ENCODE data around the gene OTULIN.

The OTULIN gene

DNA sequence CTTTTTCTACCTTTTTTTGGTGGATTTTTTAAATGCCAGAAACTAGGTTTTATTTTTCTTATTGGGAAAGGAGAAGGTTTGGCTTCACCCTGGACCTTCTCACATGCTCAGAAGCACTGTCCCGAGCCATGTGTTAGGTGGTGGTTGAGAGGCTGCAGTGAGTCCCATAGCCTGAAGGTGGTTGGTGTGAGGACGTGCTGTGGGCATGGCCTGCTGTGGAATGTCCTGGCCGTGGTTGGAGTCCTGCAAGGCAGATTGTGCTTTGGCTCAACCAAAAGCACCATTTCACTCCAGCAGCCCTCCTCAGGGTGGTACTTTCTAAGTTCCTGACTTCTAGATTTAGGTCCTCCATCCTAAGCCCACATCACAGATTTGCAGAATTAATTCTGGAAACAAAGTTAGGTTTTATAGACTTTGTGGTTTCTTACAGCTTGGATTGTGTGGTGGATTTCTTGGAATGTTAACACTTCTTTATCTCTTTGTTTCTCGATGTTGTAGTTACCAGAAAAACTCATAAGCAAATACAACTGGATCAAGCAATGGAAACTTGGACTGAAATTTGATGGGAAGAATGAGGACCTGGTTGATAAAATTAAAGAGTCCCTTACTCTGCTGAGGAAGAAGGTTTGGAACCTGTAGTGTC lies 22.6 kb downstream of the OTULIN start:
- Mint-ChIP-seq H3K27me3 (no peaks in the 10 kb centered on the region), H3K27ac (peak overlapping the region in 1 of 2 donors; percentile 54), H3K4me1 (ENCODE audit: low read depth in 2 of 2) (peaks cover 6 to 19% of the 10 kb centered on the region in 2 donors), H3K36me3 (ENCODE audit: insufficient read depth) (peaks cover 71% of the 10 kb centered on the region), H3K9me3 (no peaks in the 10 kb centered on the region), H3K4me3 (no peak overlapping the region)
- no peak for ATAC-seq (replicated peaks)
- DNase-seq = no peak

DNA sequence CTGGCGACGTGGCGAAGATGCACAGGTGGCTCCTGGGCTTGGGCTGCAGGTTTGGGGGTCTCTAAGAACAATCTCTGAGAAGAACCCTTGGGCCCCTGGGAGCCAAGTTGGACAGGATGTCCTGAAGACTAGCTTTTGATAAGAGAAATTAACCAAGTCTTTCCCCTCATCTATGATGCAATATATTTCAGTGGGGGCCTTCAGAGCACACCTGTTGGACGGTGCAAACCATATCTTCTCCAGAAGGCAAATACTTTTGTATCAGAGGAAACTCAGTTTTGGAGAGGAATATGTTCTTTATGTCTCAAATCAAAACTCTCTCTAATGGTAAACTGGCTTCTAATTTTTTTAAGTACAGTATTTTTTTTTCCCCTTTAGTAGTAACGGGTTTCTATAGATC lies 28.6 kb downstream of the OTULIN start:
- no peak for ATAC-seq (replicated peaks)
- Mint-ChIP-seq H3K9me3 (no peaks in the 10 kb centered on the region), H3K4me3 (no peak overlapping the region), H3K36me3 (ENCODE audit: insufficient read depth) (peaks cover 77% of the 10 kb centered on the region), H3K27me3 (no peaks in the 10 kb centered on the region), H3K27ac (peak overlapping the region in 1 of 2 donors; percentile 65), H3K4me1 (ENCODE audit: low read depth in 2 of 2) (peaks cover 6 to 12% of the 10 kb centered on the region in 2 donors)
- no peak for DNase-seq

DNA sequence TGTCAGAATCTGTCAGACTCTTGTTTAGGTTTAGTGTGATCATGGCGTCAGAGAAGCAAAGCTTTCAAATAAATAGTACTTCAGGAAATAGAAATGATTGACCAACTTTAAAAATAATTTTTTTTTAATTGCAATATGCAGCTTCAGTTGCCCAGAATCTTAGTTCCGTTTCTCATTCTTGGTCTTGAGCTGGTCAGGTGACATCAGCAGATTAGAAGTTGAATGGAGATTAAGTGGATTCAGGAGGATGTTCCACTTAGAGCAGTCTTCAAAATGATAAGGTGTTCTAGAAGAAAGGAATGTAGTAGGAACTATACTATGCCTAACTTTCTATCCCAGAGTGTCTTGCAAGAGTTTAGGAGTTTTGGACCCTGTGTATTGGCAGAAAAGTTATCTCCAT lies 30.6 kb downstream of the OTULIN start:
- Mint-ChIP-seq H3K9me3 (no peaks in the 10 kb centered on the region), H3K27ac (peak overlapping the region in 1 of 2 donors; percentile 65), H3K4me1 (ENCODE audit: low read depth in 2 of 2) (peaks cover 11 to 16% of the 10 kb centered on the region in 2 donors), H3K27me3 (no peaks in the 10 kb centered on the region), H3K36me3 (ENCODE audit: insufficient read depth) (peaks cover 72% of the 10 kb centered on the region), H3K4me3 (no peak overlapping the region)
- DNase-seq (no peak), ATAC-seq (replicated peaks) (no peak)

DNA sequence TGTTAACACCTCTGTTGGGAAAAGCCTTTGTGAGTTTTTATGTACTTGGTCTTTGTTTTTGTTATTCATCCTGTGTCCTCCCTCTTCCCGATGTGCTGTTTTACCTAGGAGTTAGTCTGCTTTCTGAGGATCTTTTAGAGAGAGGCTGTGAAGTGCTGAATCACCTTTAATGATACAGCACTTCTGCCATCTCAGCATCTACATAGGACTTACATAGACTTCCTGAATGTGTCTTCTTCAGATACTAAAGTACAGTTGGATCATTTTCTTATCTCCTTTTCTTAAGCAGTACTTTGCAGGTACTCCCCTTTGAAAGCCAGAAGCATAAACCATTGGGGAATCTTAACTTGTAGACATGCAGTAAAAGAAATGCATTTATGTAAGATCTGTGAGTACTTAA lies 31.5 kb downstream of the OTULIN start:
- peaks cover 67% of the 10 kb centered on the region for H3K36me3 Mint-ChIP-seq (ENCODE audit: insufficient read depth)
- H3K27me3 Mint-ChIP-seq = no peaks in the 10 kb centered on the region
- DNase-seq (no peak), ATAC-seq (replicated peaks) (no peak)
- peak overlapping the region; percentile 65 to 67 for H3K27ac Mint-ChIP-seq
- H3K9me3 Mint-ChIP-seq = no peaks in the 10 kb centered on the region
- peaks cover 15 to 20% of the 10 kb centered on the region in 2 donors for H3K4me1 Mint-ChIP-seq (ENCODE audit: low read depth in 2 of 2)
- H3K4me3 Mint-ChIP-seq = no peak overlapping the region

DNA sequence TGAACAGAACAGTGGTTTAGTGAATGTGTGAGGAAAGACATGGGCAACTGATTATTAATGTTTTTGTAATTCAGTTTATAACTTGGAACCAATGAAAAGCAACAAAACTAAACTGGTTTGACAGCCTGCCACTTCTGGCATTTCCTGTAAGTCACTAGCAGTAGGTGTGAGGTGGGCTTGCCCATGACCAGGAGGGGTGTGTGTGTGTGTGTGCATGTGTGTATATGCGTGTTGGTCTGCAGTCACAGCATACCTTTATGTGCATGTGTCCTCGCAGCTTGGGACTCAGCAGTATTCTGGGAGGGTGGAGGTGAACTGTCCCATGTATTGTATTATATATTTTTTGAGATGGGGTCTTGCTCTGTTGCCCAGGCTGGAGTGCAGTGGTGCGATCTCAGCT lies 32.3 kb downstream of the OTULIN start:
- Mint-ChIP-seq H3K4me1 (ENCODE audit: low read depth in 2 of 2) (peaks cover 23 to 27% of the 10 kb centered on the region in 2 donors), H3K4me3 (no peak overlapping the region), H3K27me3 (no peaks in the 10 kb centered on the region), H3K36me3 (ENCODE audit: insufficient read depth) (peaks cover 65% of the 10 kb centered on the region), H3K9me3 (no peaks in the 10 kb centered on the region), H3K27ac (peak overlapping the region; percentile 65 to 67)
- ATAC-seq (replicated peaks) (no peak), DNase-seq (no peak)

DNA sequence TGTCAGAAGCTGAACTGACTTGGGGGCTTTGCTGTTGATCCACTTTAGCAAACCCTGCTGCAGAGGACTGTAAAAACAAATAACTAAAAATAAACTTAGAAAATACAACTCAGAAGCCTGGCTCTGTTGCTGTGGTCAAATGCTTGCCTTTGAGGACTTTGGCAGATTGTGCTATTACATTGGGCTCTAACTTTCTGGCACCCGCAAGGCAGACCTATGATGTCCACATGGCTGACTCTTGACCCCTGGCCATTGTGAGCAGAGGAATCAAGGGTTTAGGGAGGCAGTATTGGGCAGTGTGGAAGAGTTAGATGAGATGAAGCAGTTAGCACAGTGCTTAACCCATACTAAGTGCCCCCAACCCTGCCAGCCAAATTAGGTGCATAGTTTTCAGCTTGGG lies 34.0 kb downstream of the OTULIN start:
- DNase-seq (no peak), ATAC-seq (replicated peaks) (no peak)
- H3K36me3 Mint-ChIP-seq (ENCODE audit: insufficient read depth) = peaks cover 50% of the 10 kb centered on the region
- no peaks in the 10 kb centered on the region for H3K9me3 Mint-ChIP-seq
- H3K27ac Mint-ChIP-seq = peak overlapping the region; percentile 2 to 71
- no peak overlapping the region for H3K4me3 Mint-ChIP-seq
- peaks cover 32 to 42% of the 10 kb centered on the region in 2 donors for H3K4me1 Mint-ChIP-seq (ENCODE audit: low read depth in 2 of 2)
- H3K27me3 Mint-ChIP-seq = no peaks in the 10 kb centered on the region

DNA sequence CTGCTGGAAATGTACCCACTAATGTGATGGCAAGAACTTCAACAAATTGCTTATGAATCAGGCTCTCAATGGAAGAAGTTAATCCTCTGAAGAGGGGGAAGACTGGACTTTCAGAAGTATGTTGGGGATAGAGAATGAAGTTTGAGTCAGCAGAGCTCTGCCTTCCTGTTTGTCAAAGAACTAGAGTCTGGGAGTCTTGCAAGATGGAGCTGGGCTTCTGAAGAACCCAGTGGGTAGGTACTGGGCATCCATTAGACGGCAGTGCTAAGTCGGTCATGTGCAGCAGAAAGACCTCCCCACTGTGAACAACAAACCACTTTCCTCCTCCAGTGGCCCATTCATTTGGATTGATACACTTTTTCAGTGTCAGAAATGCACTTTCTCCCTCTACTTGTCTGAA lies 34.6 kb downstream of the OTULIN start:
- DNase-seq = no peak
- H3K27ac Mint-ChIP-seq = peak overlapping the region; percentile 2 to 61

DNA sequence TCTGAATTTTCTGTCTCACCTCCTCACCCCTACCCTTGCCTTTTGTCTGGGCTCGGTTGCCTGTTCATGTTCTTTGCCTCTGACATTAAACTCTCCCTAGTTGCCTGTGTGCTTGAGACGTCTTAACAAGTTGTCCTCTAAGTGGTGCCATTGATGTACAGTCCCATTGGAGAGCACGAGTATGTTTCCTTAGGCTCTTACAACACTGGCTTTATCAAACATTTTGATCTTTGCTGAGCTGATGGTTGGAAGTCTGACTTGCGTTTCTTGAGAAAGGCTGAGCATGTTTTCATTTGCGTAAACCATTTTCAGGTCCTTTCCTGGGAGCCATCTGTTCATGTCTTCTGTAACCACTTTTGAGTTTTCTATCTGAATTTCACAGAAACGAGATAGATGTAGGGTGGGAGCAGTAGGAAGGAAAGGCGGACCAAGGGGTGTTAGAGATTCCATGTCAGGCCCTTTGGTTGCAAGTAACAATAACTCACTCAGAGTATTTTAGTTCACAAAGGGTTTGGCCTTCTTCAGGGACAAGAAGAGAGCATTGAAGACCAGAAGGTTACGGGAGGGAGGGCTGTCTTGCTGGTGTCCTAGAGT lies 35.4 kb downstream of the OTULIN start:
- Mint-ChIP-seq H3K27ac (peak overlapping the region; percentile 2 to 61), H3K9me3 (no peaks in the 10 kb centered on the region), H3K4me1 (ENCODE audit: low read depth in 2 of 2) (peaks cover 37 to 51% of the 10 kb centered on the region in 2 donors)

More for the DNA sequence above, 34.6 kb downstream of the OTULIN start:
- Mint-ChIP-seq H3K4me1 (ENCODE audit: low read depth in 2 of 2) (peaks cover 37 to 47% of the 10 kb centered on the region in 2 donors), H3K4me3 (no peak overlapping the region), H3K9me3 (no peaks in the 10 kb centered on the region), H3K36me3 (ENCODE audit: insufficient read depth) (peaks cover 49% of the 10 kb centered on the region), H3K27me3 (no peaks in the 10 kb centered on the region)
- no peak for ATAC-seq (replicated peaks)

DNA sequence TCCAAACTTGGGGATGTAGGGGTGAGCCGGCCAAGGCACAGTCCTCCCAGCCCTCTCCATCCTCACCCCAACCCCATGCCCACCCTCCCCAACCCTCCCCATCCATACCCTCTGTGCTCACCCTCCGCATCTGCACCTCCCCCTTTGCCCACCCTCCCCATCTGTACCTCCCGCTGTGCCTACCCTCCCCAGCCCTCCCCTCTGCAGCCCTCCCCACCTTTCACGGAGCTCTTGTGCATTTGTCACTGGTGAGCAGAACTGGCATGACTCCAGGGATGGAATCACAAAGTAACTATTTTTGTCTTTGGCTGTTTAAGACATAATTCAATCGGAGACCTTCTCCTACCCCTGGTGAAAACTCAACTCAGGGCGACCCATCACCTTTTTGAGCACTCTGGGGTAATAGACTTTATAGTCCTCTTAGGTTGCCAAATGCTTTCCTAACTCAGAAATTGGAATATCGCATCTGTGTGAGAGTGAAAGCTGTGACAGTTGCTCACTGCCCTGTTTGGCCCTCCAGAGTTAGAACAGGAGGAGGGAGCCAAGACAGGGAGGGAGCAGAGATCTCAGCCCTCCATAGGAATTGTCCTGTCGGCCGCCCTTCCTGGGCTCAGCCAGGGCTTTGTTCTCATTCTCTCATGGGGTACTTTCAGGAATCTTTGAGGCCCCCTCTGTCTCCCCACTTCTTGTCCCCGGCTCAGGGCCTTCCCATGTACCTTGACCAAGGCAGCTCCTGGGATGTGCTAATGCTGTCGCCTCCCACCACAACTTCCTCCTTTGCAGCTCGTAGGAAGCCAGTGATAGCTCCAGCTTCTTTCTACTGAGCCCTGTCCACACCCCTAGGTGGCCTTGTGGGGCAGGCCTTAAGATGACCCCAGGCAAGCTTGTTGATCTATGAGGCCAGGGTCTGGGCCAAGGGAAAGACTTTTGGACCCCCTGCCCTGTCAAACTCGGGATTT lies 36.2 kb downstream of the OTULIN start:
- H3K27ac Mint-ChIP-seq = peak overlapping the region; percentile 96 to 100
- H3K4me1 Mint-ChIP-seq (ENCODE audit: low read depth in 2 of 2) = peaks cover 39 to 51% of the 10 kb centered on the region in 2 donors
- H3K4me3 Mint-ChIP-seq = no peak overlapping the region
- H3K9me3 Mint-ChIP-seq = no peaks in the 10 kb centered on the region
- no peaks in the 10 kb centered on the region for H3K27me3 Mint-ChIP-seq
- peaks cover 41% of the 10 kb centered on the region for H3K36me3 Mint-ChIP-seq (ENCODE audit: insufficient read depth)
- DNase-seq (no peak), ATAC-seq (replicated peaks) (no peak)

More for the DNA sequence above, 35.4 kb downstream of the OTULIN start:
- peaks cover 41% of the 10 kb centered on the region for H3K36me3 Mint-ChIP-seq (ENCODE audit: insufficient read depth)
- no peak overlapping the region for H3K4me3 Mint-ChIP-seq
- no peaks in the 10 kb centered on the region for H3K27me3 Mint-ChIP-seq
- no peak for ATAC-seq (replicated peaks)
- no peak for DNase-seq

DNA sequence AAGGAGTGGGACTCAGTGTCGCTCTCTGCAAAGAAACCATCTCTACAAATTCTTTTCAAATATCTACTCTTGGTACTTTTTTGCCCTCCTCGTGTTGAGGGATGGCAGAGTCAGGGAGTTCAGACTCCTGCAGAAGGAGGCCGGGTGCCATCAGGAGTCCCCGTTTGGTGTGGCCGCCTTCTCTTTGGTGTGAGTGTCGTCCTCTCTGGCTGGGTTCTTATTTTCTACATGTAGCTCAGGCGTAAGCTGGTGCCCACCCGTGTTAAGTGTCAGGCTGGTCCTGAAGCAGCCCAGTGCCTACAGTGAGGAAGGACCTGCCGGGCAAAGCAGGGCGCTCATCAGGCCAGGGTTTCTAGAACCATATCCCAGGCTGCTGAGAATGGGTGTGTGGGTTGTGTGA lies 37.0 kb downstream of the OTULIN start:
- Mint-ChIP-seq H3K36me3 (ENCODE audit: insufficient read depth) (peaks cover 38% of the 10 kb centered on the region), H3K9me3 (no peaks in the 10 kb centered on the region), H3K4me3 (peak overlapping the region; percentile 21 to 30), H3K4me1 (ENCODE audit: low read depth in 2 of 2) (peaks cover 47 to 51% of the 10 kb centered on the region in 2 donors), H3K27ac (peak overlapping the region; percentile 96 to 100), H3K27me3 (no peaks in the 10 kb centered on the region)
- ATAC-seq (replicated peaks) (no peak), DNase-seq (no peak)

DNA sequence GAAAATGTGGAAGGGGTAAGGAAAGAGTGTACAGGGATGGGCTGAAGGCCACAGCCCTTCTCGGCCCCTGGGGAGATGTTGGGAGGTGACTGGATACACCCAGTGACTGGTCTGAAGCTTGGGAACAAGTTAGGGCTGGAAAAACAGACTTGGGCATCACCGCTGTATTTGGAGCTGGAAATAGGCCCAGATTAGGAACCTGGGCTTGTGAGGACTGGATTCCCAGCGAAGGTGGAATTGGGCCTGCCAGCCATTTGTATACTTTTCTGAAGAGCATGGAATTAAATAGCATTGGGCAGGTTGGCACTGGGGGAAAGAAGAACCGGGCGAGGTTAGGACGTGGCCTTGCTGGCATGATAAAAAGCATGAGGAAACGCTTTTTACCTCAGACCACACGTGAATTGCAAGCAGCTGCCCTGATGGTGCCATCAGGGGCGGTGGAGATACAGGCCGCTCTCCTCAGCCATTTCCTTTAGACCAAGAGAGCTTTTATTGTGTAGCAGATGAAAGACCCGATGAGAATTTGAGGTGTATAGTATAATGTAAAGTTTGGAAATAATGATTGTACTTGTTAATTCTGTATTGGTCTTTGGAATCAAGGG lies 37.8 kb downstream of the OTULIN start:
- ATAC-seq (replicated peaks) (no peak), DNase-seq (no peak)
- Mint-ChIP-seq H3K27me3 (no peaks in the 10 kb centered on the region), H3K9me3 (no peaks in the 10 kb centered on the region), H3K4me3 (peak overlapping the region in 1 of 2 donors; percentile 30), H3K36me3 (ENCODE audit: insufficient read depth) (peaks cover 34% of the 10 kb centered on the region), H3K4me1 (ENCODE audit: low read depth in 2 of 2) (peaks cover 50 to 56% of the 10 kb centered on the region in 2 donors), H3K27ac (peak overlapping the region; percentile 96 to 100)

DNA sequence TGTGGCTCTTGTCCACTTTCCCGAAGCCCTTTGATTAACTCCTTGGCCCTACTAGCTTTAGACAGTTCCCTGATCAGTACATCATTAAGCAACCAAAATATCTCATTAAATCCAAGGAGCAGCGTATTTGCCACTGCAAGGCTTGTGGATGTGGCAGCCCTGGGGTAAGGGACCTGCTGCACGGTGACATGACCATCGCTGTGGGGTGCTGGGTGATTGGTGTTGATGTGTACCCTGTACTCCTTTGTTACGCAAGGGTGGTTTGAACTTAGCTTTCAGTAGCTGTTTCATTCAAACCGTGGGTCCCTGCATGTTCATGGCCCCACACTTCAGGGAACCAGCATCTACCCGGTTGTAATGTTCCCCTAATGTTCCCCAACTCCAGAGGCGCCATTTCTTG lies 41.0 kb downstream of the OTULIN start:
- DNase-seq = no peak
- H3K36me3 Mint-ChIP-seq (ENCODE audit: insufficient read depth) = peaks cover 36% of the 10 kb centered on the region

DNA sequence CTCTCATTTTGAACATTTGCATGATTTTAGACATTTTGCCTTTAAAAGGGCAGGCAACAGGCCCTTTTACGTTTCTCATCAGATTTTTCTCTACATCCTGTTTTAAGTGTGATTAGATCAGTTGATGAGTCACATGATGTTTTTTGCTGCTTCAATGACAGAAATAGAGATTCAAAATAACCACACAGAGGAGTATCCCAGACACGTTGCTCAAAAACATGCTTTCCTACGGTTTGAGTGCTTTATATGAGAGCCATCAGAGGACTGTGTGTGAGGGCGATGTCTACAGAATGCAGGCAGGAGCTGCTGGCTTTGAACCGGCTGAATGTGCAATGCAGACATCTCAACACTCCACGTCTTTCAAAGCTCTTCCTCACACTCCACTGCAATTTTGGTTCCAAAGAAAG lies 42.1 kb downstream of the OTULIN start:
- H3K27ac Mint-ChIP-seq = peak overlapping the region; percentile 96 to 100
- H3K4me3 Mint-ChIP-seq = peak overlapping the region; percentile 74 to 82
- H3K36me3 Mint-ChIP-seq (ENCODE audit: insufficient read depth) = peaks cover 35% of the 10 kb centered on the region
- peaks cover 39 to 65% of the 10 kb centered on the region in 2 donors for H3K4me1 Mint-ChIP-seq (ENCODE audit: low read depth in 2 of 2)
- H3K27me3 Mint-ChIP-seq = no peaks in the 10 kb centered on the region
- DNase-seq (peak in 2 of 3 experiments; percentile 8 to 18), ATAC-seq (replicated peaks) (peak; percentile 94)
- no peaks in the 10 kb centered on the region for H3K9me3 Mint-ChIP-seq

More for the DNA sequence above, 41.0 kb downstream of the OTULIN start:
- no peaks in the 10 kb centered on the region for H3K27me3 Mint-ChIP-seq
- no peak for ATAC-seq (replicated peaks)
- H3K27ac Mint-ChIP-seq = peak overlapping the region; percentile 96 to 100
- H3K9me3 Mint-ChIP-seq = no peaks in the 10 kb centered on the region
- peak overlapping the region in 1 of 2 donors; percentile 82 for H3K4me3 Mint-ChIP-seq
- peaks cover 49 to 69% of the 10 kb centered on the region in 2 donors for H3K4me1 Mint-ChIP-seq (ENCODE audit: low read depth in 2 of 2)

Data from effector memory CD8-positive, alpha-beta T cell (primary cell).